Stimulated activated CD4-positive, alpha-beta T cell treated with anti-CD3 and anti-CD28 coated beads, TNF-alpha, amount 100 ng/mL, for 48 hours (primary cell): Measurements from ENCODE around the gene LRBA.
A peak's percentile ranks its signal among the peaks of the same experiment; 100 is the strongest.

ENCODE experiments used
- DNase-seq, 3 donors: peaks; one replicate each; pipeline ENCODE4 v3.0.0-alpha.2; 2020; ENCODE audit warnings: low read depth in 3 of 3

LRBA gene

DNA sequence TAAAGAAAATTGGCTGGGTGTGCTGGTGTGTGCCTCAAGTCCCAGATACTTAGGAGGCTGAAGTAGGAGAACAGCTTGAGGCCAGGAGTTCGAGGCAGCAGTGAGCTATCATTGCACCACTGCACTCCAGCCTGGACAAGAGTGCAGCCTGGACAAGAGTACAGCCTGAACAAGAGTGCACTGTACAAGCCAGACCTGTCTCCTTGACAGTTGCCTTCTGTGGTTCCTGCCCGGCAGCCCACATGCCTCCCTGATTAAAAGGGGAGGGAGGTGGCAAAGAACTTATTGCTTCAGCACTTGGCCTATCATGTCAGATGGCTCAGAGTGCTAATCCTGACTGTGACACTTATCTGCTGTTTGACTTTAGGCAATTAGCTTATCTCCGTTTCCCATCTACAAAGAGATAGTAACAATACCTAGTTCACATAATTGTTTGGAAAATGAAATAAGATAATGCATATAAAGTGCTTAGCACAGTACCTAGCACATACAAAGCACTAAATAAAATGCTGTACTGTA is 687.8 kb downstream of the LRBA start:
- DNase-seq: no peak

DNA sequence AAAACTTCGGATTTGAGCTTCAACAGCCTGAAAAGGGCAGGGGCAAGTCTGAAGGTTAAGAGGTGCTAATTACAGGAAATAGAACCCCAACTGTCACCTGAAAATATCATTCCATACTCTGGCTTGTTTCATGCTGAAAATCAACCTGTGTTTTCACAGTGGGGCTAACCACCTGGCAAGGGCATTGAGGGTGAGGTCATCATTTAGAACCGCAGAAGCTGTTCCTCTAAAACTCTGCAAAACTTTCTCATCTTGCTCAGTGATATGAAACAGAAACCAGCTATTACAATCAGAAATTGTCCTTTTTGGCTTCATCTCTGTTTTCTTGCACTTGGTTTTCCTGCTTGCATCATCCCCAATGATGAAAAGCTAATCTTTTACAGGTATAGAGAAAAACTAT is 689.2 kb downstream of the LRBA start:
- no peak for DNase-seq

DNA sequence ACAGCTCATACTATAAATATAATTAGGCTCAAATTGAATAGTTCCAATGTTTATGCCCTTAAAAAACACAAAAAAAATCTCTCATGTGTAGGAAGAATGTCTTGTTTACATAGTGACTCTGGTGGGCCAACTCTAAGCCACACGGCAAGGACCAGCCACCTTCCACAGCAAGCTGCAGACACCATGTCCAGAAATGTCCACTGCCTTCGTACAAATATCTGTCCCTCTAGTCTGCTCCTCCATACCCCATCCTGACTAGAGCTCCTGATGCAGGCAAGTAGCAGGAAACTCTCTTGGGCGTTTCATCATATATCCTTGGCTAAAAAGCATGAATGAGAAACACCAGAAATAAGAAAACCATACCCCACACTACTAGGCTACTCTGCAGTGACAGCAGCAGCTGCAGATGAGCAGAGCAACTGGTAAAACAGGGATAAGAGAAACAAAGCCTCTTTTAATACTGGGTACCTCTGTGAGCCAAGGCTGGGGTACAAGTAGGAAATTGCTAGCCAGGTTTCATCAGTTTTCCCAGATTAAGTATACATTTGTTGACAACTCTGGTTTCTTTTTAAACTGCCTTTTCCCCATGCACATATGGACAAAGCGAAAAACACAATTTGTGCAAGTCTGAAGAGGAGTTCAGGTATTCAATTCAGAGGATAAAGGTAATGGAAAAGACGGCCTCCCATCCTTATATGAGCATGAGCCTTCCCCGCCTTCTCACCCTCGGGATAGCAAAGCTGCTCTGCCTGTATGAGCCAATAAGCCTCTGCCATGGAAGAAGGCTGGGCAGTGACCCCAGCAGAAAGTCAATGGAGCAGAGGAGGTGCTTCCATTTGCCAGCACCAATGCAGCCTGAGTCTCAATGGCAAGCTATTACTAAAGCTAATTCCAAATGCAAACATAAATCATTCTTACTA is 691.4 kb downstream of the LRBA start:
- DNase-seq: no peak

DNA sequence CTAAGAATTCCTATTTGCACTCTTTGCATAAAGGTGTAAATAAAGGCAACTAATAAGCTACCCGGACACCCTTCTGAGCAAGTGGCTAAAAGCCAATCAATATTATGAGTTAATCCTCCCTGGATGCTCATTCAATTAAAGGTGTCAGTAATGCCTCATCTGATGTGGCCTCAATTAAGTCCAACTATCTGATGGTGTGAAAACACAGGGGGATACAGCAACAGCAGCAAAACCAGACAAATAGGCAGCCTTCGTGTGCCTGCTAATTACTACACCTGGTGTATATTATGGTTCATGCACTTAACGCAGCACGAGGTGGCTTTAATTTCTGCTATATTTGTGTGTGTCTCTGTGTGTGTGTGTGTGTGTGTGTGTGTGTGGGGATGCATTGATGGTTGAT is 692.4 kb downstream of the LRBA start:
- DNase-seq: no peak

DNA sequence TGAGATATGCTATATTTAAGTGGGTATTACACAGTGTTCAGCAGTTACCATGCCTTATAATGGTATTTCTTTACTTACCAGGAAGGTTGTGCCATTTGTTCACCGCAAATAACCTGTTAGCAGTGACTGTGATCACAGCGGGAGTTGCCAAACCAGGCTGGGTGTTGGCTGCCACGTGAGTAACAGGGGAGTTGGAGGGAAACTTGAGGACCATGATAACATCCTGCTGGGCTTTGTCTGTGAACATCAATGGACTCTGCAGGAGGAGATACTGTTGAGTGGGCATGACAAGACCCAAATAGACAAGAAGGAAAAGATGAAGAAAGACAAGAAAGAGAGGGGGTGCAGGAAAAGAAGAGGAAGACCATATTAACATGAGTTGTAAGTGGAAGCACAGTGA is 694.0 kb downstream of the LRBA start:
- no peak for DNase-seq

DNA sequence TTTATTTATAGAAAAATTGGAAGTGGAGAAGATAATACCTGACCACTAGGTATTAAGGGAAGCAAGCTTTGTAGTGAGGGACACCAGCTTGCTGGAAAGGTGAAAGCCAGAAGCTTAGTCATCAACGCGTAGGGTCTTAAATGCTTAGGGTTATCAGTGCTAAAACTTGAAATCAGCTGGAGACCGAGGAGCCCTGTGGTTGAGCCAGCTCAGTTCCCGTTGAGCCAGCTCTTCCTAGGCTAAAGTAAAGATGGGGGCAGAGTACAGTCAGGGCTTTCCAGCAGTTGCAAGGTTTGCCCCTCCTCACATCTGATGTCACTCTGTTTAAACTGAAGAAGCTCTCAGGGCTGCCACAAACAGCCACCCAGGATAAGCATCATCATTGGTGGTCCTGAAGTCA is 696.1 kb downstream of the LRBA start:
- DNase-seq: no peak

DNA sequence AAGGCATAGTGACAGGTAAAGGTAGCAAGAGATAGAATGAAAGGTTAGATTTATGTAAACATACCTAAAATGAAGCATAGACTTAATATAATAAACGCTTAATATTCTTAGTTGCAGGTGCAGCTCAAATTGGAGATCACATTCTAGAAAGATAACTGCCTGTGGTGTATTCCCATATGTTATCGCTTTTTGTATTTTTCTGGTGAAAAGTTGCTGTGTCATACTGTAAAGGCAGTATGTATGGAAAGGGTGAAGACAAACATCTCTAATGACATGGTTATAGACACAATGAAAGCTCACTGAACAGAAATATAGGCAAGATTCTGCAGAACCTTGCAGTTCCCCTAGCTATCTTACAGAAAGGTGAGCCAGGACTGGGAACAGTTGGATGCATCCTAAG is 696.6 kb downstream of the LRBA start:
- no peak for DNase-seq

DNA sequence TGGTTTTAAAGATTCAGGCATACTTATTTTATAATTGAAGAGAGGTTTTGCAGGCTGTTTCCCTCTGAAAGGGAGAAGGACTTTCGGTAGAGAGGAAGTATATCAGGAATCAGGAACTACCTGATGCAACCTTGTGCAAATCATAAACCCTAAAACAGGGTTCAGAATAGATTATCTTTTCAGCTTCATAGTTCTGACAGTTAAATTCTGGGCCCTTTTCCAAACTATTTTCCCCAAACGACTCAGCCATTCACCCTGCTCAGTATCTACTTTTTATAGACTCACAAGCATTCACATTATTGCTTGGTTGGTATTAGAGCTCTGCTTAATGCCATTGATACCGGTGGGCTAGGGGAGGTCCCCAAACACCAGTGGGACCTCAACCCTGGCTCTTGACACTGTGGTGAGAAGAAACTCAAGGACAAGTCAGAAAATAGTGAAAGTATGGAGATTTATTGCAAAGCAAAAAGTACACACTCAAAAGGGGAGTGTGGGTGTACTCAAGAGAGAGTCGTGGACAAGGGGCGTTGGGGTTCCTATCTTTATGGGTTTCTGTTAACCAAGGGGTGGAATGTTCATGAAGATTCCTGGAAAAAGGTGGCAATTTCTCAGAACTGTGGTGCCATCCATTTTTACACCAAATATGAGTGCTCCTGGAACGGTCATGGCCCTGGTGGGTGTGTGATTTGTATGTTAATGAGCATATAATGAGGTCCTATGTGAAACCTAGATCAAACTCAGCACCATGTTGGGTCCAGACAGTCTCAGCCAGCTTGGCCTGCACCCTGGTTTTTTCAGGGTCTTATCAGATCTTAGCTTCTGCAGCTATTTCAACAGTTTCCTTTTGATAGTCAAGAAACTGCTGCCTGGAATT is 698.5 kb downstream of the LRBA start:
- DNase-seq: no peak

DNA sequence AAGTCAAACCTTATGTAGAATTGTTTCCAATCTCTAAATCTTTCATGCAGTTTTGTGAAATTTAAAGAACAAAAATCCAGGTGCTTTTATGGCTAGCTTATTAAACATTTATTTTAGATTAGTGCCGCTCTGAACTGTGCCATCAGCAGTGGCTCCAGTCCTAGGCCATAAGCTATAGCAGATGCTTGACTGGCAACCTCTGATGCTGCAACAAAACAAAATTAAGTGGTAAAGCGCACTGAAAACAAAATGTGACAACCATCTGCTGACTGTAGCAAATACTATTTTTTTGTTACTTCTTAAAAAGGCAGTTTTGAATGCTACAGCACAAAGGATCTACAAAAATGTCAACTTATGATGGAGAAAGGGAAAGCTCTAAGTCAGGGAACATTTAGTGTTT is 699.4 kb downstream of the LRBA start:
- no peak for DNase-seq

DNA sequence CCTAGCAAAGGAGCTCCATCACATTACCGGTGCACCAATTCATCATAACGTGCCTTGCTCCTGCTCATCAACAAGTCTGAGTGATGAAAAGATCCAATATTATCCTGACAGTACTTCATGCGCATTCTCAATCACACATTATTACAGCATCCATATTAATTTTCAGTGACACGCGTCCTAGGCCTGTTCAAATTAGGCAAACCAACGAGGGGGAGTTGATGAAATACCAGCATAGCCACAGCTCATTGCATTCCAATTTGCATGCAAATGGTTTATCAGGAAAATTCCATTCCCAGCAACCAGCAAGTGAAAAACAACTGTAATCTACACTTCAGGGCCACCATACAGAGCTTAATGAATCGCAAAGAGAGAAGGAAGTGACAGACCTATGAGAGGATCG is 699.9 kb downstream of the LRBA start:
- no peak for DNase-seq

DNA sequence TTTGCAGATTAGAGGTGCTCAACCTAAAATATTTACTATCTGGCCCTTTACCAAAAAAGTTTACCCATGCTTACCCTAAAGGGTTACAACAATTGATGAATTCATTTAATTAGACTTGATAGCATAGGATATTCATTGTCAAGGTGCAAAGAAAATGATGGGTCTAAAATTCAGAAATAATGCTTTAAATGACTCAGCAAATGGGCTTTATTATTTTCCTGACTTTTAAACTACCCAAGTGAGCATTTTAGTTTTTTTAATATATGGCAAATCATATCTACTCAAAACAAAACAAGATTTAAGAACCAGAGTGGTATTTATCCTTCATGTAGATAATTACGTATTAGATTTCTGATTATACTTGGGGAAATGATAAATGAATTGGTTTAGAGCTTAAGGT is 701.1 kb downstream of the LRBA start:
- DNase-seq: no peak

DNA sequence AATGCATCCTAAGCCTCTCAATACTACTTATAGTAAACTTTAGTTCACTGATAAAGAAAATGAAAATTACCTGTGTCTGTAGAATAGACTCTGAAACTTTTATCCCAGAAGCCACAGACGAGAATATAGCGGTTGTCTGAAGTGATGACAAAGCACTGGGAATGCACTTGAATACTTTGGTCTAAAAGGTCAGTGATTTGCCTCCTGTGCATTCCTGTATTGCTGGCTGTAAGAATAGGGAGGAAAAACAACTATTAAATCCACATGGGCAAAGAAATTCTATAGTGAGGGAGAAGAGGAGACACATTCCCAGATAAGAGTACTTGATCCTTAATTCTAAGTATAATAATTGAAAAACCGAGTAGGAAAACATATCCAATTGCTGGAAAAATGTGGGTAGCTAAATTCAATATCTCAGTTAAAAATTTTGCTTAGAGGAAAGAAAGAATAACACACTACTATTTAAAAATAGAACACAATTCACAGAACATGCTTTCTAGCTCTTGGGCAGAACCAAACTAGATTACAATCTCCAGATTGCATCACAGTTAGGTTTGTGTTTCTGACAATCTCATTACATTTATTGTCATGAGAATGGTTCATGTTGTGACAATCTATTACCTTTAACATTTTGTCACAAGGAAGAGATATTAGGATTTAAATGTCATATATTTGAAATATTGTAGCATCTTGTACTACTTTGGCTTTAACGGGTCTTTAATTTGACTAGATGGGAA is 704.8 kb downstream of the LRBA start:
- no peak for DNase-seq

DNA sequence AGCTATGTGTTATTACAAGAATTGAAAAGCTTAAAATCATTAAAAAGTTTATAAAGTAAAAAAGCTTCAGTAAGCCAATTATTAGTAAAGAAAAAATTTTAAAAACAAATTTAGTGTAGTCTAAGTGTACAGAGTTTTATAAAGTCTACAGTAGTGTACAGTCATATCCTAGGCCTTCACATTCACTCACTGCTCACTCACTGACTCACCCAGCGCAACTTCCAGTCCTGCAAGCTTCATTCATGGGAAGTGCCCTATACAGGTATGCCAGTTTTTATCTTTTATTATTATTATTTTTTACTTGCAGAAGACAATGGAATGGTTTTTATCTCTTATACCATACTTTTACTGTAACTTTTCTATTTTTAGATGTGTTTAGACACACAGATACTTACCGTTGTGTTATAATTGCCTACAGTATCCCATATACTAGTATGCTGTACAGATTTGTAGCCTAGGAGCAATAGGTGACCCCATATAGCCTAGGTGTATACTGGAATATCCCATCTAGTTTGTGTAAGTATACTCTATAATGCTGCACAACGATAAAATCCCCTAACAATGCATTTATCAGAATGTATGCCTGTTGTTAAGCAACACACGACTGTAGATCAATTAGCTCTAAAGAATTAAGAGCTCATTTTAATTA is 706.1 kb downstream of the LRBA start:
- DNase-seq: no peak

DNA sequence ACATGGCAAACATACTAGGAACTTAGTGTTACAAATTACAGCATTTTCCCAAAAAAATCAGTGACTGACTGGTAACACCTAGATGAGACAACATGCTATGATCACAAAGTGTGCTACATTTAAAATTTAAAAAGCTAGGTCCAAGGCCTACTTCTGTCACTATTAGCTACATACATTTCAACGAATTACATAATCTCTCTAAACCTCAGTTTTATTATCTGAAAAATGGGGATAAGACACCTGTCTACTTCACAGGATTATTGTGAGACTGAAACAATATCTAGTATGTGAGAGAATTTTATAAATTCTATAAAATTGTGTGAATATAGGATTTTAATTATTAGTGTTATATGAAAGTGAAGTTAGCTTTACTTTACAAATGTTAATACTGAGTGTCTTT is 708.4 kb downstream of the LRBA start:
- no peak for DNase-seq

DNA sequence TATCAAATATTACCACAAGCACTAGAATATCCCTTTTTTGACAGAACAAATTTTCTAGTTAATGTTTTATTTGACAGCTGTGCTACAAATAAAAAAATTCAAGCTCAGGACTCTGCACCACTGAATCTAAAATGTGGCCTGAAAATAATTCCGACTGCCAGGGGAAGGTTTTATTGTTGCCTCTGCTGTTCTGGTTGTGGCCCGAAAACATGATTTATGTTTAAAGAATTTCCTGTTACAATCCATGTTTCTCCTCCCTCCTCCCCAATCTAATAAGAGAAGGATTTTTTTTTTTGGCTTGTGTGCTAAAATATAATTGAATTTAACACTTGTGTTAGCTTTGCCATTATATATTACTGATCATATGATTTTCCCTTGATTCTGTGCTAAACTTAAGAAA is 709.1 kb downstream of the LRBA start:
- DNase-seq: no peak

DNA sequence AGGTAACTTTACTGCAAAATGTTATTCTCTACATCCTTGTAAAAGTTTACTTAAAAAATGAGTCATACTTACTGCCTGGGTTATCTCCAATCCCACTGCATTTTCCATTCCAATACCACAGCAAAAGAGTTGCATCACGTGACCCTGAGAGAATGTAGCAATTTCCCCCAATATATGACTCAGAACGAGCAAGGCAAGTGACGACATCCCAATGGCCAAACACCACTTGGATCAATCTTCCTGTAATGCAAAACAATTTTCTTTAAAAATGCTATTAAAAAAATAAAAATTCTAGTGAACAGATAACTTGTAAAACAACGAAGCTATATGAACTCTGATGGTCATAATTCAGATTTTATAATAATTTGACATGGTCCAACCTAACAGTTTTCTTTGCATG is 712.5 kb downstream of the LRBA start:
- DNase-seq: peak; percentile 15 to 26 (median 22)

DNA sequence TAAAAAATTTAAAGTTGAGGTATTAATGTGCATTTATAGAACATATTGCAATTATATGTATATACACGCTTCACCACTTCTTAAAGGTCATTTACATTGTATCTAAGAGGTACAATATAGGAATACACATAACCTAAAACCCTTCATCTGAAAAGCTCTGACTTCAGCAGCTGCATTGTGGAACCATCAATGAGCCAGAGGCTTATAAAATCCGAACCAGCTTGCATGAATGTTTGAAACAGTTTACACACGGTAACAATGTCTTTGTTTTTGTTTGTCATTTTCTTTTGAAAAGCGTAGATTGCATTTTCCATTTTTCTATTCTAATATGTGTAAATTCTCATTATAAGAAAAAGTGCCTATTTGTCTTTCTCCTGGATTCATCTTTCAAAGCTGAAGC is 715.3 kb downstream of the LRBA start:
- DNase-seq: no peak

DNA sequence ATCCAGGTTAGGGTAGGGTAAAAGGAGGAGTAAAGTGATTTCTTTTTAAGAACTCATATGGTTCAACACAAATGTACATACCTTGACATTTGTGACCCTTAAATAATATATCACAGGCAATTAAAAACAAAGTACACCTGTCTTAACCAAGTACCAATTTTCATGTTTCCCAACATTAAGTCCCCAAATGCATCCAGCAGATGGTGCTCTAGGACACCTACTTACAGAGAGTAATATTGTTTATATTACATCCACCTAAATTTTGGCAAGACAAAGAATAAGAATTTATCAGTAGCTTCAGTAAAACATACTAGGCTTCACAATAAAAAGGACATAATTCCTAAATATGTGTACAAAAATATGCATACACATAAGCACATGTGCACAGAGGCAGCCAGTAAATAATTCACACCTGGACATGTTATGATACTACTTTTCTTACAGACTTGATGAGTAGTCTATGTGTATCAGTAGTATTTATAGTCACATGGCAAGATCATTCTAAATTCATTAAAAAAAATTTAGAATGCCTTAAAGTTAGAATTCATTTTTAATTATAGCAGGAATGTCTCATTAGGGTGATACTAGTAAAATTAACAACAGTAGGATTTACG is 717.1 kb downstream of the LRBA start:
- peak; percentile 3 to 18 (median 6) for DNase-seq

DNA sequence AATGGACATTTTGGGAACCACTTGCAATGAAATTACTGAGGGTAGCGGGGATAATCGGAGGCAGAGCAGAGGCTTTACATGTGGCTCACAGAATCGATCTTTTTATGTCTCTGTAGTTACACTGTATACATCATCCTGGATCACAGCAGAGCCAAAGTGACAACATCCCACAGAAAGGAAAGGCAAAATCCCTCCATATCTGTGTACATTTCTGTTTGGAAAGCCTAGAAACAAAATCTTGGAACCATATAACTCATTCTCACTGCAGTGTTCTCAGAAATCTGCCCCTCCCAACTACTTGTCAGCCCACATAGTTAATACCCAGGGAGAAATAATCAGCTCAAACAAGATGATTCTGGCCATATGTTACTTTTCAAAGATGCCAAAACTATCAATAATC is 725.2 kb downstream of the LRBA start:
- DNase-seq: no peak

DNA sequence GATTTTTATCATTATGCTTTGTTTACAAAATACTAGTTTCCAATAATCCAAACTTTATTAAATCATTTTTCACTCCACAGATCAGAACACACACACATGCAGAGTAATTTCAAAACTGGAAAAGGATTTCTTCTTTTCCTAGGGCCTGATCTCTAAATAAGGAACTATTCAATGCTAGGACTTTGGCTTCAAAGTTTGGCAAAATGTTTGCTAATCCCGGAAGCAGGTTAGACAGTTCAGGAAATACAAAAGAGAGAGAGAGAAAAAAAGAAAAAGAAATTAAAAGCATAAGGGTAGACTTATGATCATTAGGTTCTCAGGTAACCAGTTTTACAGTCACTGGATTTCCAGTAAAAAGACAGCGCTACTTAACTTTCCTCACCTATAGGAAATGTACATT is 725.9 kb downstream of the LRBA start:
- DNase-seq: no peak

DNA sequence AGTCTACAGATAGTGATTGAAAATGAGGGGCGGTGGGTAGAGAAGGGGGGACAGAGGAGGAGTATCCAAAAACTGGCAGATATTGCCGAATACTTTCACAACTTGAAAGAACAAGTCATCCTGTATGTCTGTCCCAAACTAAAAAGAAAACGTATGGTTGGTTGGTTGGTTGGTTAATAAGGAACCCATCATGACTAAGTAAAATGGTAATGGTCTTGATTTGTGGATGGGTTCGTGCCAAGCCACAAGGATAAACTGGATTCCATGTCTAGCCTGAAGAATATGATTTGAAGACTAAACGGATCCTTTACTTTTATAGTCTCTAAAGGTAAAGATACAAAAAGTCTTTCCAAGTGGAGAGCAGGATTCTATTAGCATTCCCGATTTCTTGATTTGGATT is 728.4 kb downstream of the LRBA start:
- no peak for DNase-seq
